ENCODE results near the gene PCMTD2.

The PCMTD2 gene

DNA sequence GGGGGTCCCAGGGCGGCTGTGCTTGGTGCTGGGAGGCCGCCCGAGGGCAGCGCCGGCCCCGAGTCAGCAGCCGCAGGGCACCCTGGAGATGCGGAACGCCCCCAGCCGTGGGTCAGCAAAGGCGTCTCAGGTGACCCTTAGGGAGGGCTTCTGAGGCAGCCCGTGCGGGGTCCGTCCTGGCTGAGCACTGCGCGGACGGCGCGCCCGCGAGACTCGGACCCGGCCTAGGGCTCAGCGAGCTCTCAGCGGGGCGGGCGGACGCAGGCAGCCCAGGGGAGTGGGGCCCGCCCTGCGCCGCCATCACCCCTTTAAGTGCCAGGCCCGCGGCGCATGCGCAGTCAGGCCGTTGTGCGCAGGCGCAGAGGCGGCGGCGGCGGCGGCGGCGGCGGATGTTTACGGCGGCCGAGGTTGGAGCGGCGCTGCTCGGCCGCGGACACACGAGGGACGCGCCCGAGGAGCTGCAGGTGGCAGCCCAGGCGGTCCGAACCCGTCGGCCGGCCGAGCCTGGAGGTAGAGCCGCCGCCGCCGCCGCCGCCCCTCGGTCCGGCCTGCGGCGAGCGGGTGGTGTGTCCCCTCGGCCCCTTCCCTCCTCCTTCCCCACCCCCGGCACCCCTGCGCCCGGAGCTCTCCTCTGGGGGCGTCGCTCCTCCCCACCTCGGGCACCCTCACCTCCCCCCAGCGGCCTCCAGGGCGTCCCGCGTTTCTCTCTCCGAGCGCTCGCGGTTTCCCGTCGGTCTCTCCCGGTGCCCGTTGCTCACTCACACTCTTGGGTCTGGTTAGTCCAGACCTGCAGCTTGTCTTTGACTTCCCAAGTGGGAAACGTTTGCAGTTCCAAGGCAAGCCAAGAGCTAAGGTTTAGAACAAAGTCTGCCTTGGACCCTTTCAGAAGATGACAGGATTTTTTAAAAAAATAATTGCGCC, at the start of gene PCMTD2:
TSS of gene PCMTD2 (plus strand) at position 388 of the 921 bp plus-strand sequence. CDS start 4,218 bp downstream, outside the sequence.
- DNase-seq (ENCODE audit: low read depth in 3 of 3, low spot score in 1 of 3) = peak; percentile 53 to 86 (median 80)

DNA sequence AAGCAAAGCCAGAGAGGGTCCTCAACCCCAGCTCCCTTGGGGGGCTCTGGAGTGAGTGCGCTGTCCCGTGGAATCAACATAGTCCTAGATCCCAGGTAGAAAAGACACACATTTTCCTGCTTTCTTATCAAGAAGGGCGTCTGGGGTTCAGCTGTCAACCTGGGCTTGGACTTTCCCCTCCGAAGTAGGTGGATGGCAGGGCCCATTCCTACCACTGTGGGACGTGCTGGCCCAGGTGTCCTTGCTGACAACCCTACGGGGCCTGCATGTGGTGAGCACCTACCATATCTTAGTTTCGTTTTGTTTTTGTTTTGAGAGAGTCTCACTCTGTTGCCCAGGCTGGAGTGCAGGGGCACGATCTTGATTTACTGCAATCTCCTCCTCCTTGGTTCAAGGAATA, 48.9 kb upstream of the PCMTD2 start:
- DNase-seq (ENCODE audit: low read depth in 3 of 3, low spot score in 1 of 3) = no peak

DNA sequence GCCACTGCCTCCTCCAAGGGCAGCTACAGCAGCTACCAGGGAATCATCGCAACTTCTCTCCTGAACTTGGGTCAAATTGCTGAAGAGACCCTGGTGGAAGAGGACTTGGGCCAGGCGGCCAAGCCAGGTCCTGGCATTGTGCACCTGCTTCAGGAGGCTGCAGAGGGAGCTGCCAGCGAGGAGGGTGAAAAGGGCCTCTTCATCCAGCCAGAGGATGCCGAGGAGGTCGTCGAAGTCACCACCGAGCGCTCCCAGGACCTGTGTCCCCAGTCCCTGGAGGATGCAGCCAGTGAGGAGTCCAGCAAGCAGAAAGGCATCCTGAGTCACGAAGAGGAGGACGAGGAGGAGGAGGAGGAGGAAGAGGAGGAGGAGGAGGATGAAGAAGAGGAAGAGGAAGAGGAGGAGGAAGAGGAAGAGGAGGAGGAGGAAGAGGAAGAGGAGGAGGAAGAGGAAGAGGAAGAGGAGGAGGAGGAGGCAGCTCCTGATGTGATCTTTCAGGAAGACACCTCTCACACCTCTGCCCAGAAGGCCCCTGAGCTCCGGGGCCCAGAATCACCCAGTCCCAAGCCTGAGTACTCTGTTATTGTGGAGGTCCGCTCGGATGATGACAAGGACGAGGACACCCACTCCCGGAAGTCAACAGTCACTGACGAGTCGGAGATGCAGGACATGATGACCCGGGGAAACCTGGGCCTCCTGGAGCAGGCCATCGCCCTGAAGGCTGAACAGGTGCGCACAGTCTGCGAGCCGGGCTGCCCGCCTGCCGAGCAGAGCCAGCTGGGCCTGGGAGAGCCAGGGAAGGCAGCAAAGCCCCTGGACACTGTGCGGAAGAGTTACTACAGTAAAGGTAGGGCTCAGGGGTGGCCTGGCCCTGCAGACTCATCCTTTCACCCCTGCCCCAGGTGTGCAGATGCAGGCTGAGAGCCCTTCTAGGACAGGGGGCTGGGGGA, 47.6 kb upstream of the PCMTD2 start:
- DNase-seq (ENCODE audit: low read depth in 3 of 3, low spot score in 1 of 3) = no peak

DNA sequence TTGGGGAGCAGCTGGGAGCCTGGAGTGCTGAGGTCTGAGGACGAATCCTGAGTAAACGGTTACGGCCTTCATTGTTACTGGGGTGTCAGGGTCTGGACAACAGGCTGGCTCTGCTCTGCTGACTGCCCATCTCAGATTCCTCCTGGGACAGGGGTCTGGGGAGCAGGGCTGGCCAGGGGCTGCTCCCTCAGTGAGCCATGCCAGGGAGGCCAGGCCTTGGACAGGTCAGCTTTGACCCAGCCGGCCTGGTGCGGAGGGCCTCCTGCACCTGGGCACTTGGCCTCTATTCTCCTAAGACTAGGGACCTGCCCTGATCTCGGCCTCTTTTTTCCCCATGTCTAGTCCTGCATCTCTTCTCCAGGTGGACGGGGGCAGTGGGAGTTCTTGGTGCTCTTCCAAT, 46.4 kb upstream of the PCMTD2 start:
- DNase-seq (ENCODE audit: low read depth in 3 of 3, low spot score in 1 of 3) = no peak

DNA sequence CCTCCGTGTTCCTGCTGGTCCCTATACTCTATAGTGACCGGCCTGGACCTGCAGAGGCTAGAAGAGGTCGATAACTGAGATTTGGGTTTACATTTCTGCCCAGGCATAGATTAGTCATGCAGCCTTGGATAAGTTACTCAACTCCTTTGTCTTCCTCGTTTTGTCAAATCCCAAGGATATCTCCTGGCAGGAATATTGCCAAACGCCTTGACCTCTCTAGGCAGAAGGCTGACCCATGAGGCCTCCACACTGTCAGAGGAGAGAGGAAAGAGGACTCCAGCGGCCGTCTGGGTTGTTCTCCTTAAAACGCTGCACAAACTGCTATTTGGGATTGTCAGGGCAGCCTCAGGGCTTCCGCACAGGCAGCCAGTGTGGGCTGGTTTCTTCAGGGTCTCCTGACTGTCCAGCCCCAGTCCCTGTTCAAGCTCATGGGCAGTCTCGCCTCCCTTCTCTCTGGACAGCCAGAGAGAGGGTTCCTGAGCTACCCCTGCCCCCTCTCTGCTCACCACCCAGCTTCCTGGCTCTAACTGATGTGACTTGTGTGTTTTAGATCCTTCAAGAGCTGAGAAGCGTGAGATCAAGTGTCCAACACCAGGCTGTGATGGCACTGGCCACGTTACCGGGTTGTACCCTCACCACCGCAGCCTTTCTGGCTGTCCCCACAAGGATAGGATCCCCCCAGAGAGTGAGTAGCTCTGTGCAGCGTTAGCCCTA, 44.7 kb upstream of the PCMTD2 start:
- DNase-seq (ENCODE audit: low read depth in 3 of 3, low spot score in 1 of 3) = no peak

DNA sequence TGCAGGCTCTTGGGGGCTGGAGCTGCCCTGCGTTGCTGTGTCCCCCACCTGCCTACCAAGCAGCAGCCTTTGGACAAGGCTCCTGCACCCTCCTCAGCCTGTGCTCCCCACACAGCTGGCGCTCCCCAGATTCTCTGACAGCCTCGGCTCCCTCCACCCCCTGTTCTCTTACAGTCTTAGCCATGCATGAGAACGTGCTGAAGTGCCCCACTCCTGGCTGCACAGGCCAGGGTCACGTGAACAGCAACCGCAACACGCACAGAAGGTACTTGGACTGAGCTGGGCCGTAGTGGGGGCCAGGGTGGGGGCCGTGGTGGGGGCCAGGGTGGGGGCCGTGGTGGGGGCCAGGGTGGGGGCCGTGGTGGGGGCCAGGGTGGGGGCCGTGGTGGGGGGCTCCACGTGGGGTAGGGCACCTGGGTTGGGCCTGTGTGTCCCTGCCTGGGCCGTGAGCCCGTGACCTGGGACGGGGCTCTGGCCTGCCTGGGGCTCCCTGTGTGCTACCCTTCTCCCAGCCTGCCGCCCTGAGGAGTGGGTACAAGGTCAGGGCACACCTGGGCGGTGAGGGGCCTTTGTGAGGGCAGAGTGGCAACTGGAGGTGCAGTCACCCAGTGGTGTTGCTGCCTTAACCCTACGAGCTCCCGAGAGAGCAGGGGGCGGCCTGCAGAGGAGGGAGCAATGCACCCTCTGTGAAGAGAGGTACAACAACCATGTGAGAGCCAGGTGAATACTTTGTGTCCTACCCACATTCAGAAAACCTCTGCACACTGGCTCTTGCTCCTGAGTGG, 43.5 kb upstream of the PCMTD2 start:
- no peak for DNase-seq (ENCODE audit: low read depth in 3 of 3, low spot score in 1 of 3)

DNA sequence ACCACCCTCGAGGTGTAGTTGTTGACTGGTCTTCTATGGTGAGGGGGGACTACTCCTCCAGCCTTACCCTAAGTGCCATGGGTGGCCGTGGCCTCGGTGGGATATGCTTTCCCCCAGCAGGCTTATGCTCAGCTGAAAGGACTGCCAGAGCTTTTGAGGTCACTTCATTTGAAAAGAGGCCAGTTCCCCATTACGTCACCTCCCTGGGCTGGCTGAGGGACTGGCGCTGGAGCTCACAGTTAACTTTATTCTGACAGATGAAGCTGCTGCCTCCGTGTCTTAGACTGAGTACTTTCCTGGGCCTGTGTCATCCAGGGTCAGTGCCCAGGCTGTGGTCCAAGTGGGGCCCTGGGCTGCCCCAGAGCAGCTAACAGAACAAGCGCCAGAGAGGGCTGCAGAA, 42.8 kb upstream of the PCMTD2 start:
- DNase-seq (ENCODE audit: low read depth in 3 of 3, low spot score in 1 of 3) = no peak

DNA sequence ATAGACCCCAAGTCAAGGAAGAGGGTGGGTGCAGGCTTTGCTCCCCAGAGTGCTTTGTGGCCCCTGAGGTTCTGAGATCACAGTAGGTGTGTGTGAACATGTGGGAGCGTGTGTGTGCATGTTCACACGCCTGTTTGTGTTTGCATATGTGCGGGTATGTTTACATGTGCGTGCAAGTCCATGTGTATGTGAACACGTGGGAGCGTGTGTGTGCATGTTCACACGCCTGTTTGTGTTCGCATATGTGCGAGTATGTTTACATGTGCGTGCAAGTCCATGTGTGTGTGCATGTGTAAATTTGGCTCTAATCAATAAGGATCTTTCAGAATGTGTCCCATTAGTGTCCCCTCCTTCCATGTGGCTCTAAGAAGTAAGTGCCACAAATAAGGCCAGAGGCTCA, 41.4 kb upstream of the PCMTD2 start:
- no peak for DNase-seq (ENCODE audit: low read depth in 3 of 3, low spot score in 1 of 3)

DNA sequence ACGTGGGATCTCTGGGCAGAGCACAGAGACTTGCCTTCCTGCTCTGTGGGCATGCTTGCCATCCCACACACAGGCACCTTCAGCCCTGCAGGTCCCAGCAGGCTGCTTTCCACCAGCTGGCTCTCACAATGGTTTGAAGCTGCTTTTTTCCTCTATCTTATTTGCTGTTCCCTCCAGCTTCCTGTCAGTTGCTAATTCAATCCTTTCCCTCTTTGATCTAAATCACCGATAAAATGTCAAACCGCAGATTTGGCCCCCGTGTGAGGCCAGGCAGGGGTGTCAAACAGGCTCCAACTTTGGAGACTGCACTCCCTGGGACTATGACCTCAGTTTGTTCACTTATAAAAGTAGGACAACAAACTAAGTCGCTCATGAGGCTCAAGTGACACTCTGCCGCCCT, 40.6 kb upstream of the PCMTD2 start:
- no peak for DNase-seq (ENCODE audit: low read depth in 3 of 3, low spot score in 1 of 3)

DNA sequence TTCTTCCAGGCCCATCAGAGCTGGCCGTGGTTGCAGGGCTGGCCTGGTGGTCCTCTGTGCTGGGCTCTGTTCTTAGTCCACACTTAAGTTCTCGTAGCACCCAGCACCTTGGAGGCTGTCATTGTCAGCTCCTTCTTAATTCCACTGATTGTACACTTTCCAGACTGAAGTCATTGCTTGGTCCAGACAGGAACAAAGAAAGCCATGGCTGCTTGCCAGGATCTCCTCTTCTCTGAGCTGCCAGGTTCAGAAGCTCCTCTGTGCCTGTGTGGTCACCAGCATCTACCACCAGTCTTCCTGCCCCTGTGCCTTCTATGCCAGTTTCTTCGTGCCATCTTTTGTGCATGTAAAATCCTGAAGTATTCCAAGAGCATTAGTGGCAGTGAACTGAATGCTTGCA, 39.5 kb upstream of the PCMTD2 start:
- no peak for DNase-seq (ENCODE audit: low read depth in 3 of 3, low spot score in 1 of 3)

DNA sequence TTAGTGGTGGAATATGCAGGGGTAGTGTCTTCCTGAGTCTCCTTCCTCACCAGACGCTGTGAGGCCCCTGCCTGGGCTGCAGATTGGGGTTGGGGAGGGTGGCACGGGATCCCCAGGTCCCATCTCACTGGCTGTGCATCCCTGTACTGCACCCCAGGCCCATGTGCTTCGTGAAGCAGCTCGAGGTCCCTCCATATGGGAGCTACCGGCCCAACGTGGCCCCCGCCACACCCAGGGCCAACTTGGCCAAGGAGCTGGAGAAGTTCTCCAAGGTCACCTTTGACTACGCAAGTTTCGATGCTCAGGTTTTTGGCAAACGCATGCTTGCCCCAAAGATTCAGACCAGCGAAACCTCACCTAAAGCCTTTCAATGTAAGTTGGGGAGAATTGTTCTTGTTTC, 38.6 kb upstream of the PCMTD2 start:
- DNase-seq (ENCODE audit: low read depth in 3 of 3, low spot score in 1 of 3) = no peak

DNA sequence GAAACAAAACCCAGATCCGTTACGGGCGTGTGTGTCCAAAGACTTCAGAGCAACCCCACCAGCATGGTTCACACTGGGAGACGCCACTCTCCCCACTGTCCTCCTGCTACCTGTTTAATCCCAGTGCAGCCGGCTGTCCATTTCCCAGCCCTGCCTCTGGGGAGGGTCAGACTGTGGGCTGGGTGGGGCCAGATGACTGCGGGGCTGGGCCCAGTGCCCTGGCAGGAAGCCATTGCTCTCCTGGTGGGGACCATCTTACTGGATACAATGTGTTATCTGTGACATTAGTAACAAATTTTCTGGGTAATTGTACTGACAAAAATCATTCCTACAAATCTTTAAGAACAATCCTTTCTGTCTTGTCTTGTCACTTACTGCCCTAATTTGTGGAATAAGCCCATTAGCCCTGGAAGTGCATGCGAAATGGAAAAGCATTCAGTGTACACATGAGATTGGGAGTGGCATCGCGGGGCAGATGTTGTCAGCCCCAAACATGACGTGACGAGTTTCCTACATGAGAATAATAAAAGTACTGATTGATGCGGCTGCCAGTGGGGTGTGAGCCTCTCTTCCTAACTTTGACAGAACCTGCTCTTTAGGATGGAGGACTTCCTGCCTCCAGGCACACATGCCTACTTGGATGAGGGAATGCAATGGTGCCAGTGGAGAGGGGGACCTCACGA, 37.9 kb upstream of the PCMTD2 start:
- DNase-seq (ENCODE audit: low read depth in 3 of 3, low spot score in 1 of 3) = no peak

DNA sequence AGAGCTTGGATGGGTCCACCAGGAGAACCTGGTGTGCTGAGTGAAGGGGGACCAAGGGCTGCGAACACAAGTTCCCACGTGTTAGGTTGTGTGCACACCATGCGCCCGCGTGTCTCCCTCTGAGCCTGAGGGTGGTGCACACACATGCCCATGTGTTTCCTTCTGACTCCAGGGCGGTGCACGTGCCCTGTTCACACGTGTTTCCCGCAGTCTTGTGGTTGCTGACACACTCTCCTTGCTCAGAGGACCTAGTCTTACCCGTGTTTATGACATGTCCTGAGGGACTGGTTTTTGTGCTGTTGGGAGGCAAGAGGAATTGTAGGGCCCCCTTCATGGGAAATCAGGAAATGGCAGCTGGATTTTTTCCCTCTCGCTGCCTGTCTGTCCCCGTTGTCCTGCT, 36.3 kb upstream of the PCMTD2 start:
- no peak for DNase-seq (ENCODE audit: low read depth in 3 of 3, low spot score in 1 of 3)

DNA sequence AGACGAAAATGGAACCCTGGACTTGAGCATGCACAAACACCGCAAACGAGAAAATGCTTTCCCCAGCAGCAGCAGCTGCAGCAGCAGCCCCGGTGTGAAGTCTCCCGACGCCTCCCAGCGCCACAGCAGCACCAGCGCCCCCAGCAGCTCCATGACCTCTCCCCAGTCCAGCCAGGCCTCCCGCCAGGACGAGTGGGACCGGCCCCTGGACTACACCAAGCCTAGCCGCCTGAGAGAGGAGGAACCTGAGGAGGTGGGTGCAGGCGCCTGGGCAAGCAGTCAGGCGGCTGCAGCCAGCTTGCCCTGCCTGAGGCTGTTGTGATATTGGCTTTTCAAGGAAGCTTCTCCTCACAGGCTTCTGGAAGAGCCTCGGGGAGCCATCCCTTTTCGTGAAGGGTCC, 35.8 kb upstream of the PCMTD2 start:
- no peak for DNase-seq (ENCODE audit: low read depth in 3 of 3, low spot score in 1 of 3)

DNA sequence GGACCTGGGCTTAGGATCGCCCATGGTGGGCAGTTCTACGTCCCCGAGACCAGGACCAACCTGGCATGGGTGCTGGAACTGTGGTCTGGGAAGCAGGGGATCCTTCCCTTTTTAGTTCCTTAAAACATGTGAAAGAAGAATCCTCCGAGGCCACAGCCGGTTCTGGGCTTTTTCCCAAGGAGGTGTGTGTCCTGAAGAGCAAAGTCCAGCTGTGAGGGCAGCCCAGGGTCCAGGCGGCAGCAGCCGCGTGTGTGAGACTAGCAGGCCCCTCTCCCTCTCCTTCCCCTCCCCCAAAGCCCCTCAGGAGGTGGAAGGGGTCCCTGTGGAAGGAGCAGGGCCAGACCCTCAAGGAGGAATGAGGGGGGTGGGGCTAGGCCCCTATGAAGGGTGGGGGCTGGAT, 35.1 kb upstream of the PCMTD2 start:
- DNase-seq (ENCODE audit: low read depth in 3 of 3, low spot score in 1 of 3) = no peak

DNA sequence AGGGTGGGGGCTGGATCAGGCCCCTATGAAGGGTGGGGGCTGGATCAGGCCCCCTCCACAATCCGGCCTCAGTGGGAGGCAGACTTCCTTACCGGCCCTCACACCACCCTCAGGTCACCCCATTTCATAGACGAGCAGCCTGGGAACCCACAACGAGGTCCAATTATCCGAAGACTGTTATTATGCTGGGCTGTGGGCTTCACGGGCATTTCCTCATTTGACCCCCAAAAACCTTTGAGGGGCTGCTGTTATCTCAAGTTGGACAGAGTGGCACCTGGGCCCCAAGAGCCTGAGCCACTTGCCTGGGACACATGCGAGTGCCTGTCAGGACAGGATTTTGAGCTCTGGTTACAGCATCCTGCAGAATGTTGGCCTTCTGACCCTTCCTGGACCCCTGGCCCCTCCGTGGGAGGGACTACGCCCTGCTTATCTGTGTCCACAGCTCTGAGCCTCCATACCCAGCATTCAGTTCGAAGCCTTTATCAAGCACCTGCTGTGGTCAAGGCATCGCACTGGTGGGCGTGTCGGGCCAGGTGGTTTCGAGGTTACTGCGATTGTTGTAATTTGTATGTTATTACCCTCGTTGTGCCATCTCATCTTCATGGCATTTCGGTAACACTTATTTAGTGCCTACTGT, 34.5 kb upstream of the PCMTD2 start:
- no peak for DNase-seq (ENCODE audit: low read depth in 3 of 3, low spot score in 1 of 3)

DNA sequence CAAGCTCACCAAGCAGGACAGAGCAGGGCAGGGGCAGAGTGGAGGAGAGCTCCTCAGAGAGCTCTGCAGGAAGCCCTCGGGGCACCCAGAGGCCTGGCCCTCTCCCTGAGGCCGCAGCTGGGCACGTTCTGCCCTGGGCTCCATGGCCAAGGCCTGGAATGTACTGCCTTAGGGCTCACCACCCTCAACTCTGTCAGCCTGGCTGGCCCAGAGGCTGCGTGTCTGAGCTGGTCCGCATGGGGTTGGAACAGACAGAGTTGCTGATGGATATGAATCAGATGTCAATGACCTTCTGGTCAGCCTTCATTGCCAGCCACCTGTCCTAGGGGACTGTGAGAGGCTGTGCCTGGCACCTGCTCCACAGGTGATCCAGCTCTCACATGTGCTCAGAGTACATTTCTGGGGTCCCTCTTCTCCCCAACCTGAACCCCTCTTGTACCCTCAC, 33.2 kb upstream of the PCMTD2 start:
- no peak for DNase-seq (ENCODE audit: low read depth in 3 of 3, low spot score in 1 of 3)

DNA sequence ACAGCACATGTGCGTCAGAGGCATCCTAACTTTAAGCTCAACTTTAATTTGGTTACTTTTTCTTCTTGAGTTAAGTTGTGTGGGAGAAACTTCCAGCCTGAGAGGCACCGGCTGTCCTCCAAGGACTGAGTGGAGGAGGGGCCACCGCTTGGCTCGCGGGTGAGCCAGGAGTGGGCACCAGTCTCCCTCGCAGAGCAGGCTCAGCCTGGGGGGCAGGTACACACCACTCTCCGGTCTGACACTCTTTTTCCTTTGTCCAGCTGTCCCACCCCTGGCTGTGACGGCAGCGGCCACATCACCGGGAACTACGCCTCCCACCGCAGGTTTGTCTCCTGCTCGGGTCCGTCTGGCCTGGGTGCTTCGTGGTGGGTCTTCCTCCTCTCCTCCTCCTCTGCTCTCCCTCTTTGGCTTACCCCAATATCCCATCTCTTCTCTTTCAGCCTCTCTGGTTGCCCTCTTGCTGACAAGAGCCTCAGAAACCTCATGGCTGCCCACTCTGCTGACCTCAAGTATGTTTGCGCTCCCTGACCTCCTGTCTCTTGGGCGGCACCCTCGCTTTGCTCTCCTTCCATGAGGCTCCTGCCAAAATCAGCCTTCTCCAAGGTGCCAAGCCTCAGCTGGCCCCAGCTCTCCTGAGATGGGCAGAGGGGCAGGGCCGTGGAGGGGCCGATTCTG, 32.6 kb upstream of the PCMTD2 start:
- DNase-seq (ENCODE audit: low read depth in 3 of 3, low spot score in 1 of 3) = no peak

DNA sequence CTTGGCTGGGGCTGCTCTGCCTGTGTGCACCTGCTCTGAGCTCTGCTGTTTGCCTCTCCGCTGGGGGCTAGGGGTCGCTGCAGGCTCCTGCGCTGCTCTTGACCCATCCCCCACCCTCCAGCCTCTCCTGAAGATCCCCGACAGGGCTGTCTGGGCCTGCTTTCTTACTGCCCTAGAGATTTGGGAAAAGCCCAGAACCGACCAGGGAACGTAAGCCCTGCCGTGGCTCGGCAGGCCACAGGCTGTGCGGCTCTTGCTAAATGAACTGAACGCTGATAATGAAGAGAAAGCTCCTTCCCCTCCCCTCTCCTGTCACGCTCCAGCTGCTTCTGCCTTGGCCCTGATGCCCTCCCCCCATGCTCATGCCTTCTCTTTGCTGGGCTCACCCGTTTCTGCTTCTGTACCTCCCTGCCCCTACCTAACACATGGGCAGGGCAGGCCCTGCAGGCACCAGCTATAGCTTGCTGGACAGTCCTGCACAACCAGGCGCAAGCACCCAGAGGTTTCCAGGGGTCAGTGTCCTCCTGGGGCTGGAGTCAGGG, 32.0 kb upstream of the PCMTD2 start:
- DNase-seq (ENCODE audit: low read depth in 3 of 3, low spot score in 1 of 3) = no peak
